LHCN-M2 (cell line): Measurements from ENCODE around the gene IFNL3. TPM values are rescaled to one million over a fixed set of nuclear protein-coding genes. Genes with fewer than 3 reads are reported as not detected.
A peak's percentile ranks its signal among the peaks of the same experiment; 100 is the strongest.
"Not testable (repeated sequence)": the region's sequence is repeated elsewhere in the genome, so short reads cannot be mapped to it uniquely, and the experiment has no call there.

Source experiments
- DNase-seq: peaks from one replicate; pipeline ENCODE4 v3.0.0-alpha.2; 2012; ENCODE audit warnings: low read depth
- total RNA-seq: library from RNA; depleted of rRNA; stranded (reverse); fragments of >200 nt; gene quantifications from 2 replicates; pipeline ENCODE4 v1.2.3, GENCODE V29; 2014

Gene IFNL3
- total RNA-seq, 1 experiment from 2014 or later, result not detected

GRCh38 chr19:39218230-39219007 lies 26.4 kb downstream of the IFNL3 start:
- no peak for DNase-seq

- no peak for DNase-seq
Observed at GRCh38 chr19:39217094-39217493, 27.7 kb downstream of the IFNL3 start.

GRCh38 chr19:39215323-39215722 lies 29.5 kb downstream of the IFNL3 start:
- DNase-seq, result not testable (repeated sequence)

DNA sequence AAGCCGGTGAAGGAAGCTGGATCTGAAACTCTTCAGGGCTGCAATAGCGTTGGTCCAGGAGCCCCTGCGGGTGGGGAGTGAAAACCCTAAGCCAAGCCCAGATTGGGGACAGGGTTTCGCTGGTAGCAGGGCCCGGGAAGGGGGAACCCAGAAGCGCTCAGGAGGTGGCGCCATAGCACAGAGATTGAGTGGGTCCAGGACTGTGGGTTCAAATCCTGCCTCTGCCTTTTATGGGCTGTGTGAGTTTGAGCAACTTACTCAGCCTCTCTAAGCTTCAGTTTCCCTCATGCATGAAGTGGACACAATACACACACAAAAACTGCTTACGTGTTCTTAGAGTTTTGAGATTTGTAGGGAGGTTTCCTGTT lies 32.4 kb downstream of the IFNL3 start:
- DNase-seq, result peak; percentile 13

- peak; percentile 35 for DNase-seq
Observed at GRCh38 chr19:39211731-39212374, 33.0 kb downstream of the IFNL3 start.

- DNase-seq, result no peak
Observed at GRCh38 chr19:39209196-39209595, 35.6 kb downstream of the IFNL3 start.

GRCh38 chr19:39208175-39208795 lies 36.5 kb downstream of the IFNL3 start:
- no peak for DNase-seq

DNA sequence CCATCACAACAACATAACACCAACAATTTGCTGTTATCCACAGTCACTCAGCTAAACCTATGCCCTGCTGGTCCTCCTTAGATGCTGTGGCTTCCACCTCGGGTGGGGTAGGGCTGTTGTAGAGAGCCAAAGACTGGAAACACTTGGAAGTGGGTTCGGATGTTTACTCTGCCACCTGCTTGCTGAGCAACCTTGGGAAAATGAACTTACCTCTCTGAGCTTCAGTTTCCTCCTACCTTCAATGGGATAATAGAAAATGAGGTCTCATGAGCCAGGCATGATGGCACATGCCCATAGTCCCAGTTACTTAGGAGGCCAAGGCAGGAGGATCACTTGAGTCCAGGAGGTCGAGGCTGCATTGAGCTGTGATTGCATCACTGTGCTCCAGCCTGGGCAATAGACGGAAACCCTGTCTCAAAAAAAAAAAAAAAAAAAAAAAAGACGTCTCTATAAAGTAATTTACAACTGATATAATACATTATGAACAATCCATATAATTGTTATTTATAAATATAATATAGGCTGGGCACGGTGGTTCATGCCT lies 37.4 kb downstream of the IFNL3 start:
- DNase-seq, result no peak

DNA sequence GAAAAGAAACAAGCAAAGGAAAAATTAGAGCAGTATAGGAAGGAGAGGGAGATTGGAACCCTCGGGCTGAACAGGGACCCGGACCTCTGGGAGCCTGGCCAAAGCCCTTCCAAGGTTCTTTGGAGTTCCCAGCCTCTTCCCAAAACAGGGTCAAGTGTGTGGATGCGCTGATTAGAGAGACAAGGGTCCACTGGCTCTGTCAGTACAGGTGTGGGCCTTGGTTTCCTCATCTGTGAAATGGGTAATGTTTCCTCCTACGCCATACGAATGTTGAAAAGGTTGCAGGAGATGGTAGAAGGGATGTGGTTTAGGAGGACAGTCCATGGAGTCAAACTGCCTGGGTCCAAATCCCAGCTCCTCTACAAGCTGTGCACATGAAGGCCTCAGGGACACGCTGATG lies 38.7 kb downstream of the IFNL3 start:
- DNase-seq, result no peak

DNA sequence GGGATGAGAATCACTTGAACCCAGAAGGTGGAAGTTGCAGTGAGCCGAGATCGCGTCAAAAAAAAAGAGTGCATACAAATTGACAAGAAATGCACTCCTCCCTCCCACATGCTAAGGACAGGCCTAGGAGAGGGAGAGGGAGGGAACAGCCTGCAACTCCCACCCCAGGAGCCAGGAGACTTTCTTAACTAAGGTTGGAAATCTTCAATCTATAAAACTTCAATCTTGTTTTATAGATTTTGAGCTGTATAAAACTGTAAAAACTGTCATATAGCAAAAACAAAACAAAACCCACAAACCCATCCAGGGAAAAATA lies 39.4 kb downstream of the IFNL3 start:
- DNase-seq, result no peak

GRCh38 chr19:39203372-39204341 lies 41.1 kb downstream of the IFNL3 start, which contains the start of gene SYCN:
Gene SYCN (minus strand): TSS chr19:39204263. CDS start chr19:39204254, 9 bp downstream.
- DNase-seq, result no peak

DNA sequence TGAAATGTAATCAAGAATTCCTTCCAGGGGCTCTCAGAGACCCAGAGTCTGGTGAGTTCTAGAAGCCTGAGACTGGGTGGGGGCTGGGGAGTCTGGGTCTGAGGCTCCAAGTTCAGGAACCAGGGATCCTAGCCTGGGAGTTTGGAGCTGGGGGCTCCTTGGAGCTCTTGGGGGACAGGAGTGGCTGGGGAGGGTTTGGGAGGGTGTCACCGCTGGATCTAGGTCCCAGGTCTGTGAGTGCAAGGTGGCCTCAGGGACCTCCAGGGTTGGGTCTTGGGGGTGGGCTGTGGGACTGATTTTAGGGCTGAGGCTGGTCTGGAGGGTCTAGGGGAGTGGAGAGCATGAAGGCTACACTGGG lies 41.8 kb downstream of the IFNL3 start:
- no peak for DNase-seq

DNA sequence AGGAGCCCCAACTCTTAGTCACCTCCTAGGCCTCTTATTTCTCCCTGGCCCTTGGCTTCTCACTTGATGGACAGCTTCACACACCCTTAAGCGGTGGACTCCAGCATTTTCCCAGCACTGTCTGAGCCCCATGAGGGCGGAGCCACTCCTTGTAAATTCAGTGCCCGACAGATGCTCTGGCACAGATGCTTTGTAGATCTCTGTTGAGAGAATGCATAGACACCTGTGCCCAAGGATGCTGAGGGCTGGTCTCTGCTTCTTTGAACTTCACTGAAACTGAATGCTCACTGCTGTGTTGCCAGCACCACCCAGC lies 44.0 kb downstream of the IFNL3 start:
- DNase-seq, result no peak

DNA sequence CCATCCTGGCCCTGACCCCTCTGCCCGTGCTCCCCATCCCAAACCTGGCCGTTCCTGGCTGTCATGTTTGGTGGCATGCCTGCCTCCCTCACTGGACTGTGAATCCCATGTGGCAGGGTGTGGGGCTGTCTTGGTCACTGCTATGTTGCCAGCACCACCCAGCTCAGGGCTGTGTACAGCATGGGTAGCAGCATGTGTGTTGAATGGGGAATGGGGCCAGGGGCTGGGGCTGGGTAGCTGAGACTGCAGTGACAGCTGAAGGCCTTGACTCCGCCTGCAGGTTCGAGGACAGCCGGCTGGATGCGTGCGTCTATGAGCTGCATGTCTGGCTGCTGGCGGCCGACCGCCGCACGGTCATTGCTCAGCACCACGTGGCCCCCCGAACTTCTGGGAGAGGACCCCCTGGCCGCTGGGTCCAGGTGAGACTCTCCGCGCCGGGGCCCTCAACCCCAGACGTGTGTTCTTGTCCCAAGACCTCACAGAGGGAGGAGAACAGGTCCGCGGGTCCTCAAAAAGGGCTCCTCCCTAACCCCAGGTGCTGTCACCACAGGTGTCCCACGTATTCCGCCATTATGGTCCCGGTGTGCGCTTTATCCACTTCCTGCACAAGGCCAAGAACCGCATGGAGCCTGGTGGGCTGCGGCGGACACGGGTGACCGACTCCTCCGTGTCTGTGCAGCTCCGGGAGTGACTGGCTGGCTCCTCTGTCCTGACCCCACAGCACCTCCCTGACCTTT lies 44.6 kb downstream of the IFNL3 start:
- DNase-seq, result no peak

GRCh38 chr19:39199025-39199424 lies 45.8 kb downstream of the IFNL3 start:
- DNase-seq, result peak; percentile 67

DNA sequence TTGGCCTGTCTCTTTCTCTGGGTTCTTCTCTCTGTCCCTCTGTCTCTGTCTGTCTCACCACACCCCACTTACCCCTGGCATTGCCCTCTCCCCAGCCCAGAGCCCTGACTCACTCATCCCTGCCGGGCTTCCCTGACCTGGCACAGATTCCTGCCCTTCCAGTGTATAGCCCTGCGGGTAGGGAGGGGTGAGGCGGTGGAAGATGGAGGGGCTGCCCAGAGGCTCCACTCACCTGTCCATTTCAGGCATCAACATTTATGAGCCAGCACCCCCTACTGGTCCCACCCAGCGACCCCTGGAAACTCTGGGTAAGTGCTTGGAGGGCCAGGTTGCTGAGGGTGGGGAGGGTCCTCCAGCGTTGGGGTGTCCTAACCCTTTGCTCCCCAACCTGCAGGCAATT lies 47.0 kb downstream of the IFNL3 start:
- DNase-seq, result no peak

DNA sequence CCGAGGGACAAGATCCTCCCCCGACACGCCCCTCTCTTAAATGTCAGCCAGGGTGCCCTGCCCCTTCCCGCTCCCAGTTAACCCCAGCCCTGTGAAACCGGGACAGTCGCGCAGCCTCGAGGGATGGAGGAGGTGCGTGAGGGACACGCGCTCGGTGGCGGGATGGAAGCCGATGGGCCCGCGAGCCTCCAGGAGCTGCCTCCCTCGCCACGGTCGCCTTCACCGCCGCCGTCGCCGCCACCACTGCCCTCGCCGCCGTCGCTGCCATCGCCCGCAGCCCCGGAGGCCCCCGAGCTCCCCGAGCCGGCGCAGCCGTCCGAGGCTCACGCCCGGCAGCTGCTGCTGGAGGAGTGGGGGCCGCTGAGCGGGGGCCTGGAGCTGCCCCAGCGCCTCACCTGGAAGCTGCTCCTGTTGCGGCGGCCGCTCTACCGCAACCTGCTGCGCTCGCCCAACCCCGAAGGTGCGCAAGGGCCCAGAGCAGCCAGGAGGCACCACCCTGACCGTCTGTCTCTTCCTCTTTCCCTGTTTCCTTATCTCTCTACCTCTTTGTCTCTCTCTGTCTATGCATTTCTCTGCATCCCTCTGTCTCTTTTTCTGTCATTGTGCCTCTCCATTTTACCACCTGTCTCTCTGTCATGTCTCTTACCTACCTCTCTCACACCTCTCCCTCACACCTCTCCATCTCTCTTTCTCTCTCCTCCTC lies 47.8 kb downstream of the IFNL3 start, which contains the start of gene NCCRP1:
TSS of gene NCCRP1 (plus strand) at position 105 of the 703 bp plus-strand sequence. CDS start at position 124, 19 bp downstream.
- no peak for DNase-seq

- no peak for DNase-seq
Observed at GRCh38 chr19:39196320-39196719, 48.5 kb downstream of the IFNL3 start.

GRCh38 chr19:39195755-39196154 lies 49.1 kb downstream of the IFNL3 start:
- no peak for DNase-seq
